Measurements from ENCODE around the gene ADAT2. TPM values are rescaled to one million over a fixed set of nuclear protein-coding genes. Genes with fewer than 3 reads are reported as not detected.

The ADAT2 gene
- total RNA-seq, 1 donor from 2014 or later, result 8.1 TPM

- peak overlapping the region; percentile 99 for H3K4me3 Mint-ChIP-seq (ENCODE audit: unreplicated experiment)
- H3K27ac Mint-ChIP-seq (ENCODE audit: unreplicated experiment), result peak overlapping the region; percentile 88
- Histone ChIP-seq H3K4me2 (ENCODE audit: low read length) (peak overlapping the region; percentile 89), H3K36me3 (ENCODE audit: insufficient read depth, low read length) (no peaks in the 10 kb centered on the region), H3K27me3 (ENCODE audit: insufficient read depth, low read length) (no peaks in the 10 kb centered on the region), H4K20me1 (ENCODE audit: insufficient read depth, low read length) (no peaks in the 10 kb centered on the region), H3K4me3 (ENCODE audit: insufficient read depth, low read depth, low read length) (peak overlapping the region; percentile 94), H3K27ac (ENCODE audit: low read depth, low read length) (peak overlapping the region; percentile 86), H3K9me3 (ENCODE audit: insufficient read depth, low read depth, low read length) (no peaks in the 10 kb centered on the region), H3K9ac (ENCODE audit: low read length) (peak overlapping the region; percentile 96), H3K79me2 (ENCODE audit: insufficient read depth, low read length) (peaks cover 56% of the 10 kb centered on the region), H2AFZ (ENCODE audit: low read depth, low read length) (peak overlapping the region; percentile 91), H3K4me1 (ENCODE audit: insufficient read depth, low read length) (peaks cover 15% of the 10 kb centered on the region)
- no peak for DNase-seq (ENCODE audit: low read depth)
- H3K27me3 Mint-ChIP-seq (ENCODE audit: low read depth, unreplicated experiment), result no peaks in the 10 kb centered on the region
- peaks cover 5% of the 10 kb centered on the region for H3K4me1 Mint-ChIP-seq (ENCODE audit: low read depth, unreplicated experiment)
- H3K36me3 Mint-ChIP-seq (ENCODE audit: low read depth, unreplicated experiment), result no peaks in the 10 kb centered on the region
- no peaks in the 10 kb centered on the region for H3K9me3 Mint-ChIP-seq (ENCODE audit: unreplicated experiment)
- FAIRE-seq, result no peak
- TF ChIP-seq EZH2 (IDR thresholded peaks at IDR 0.05; ENCODE audit: insufficient read depth, low read length), result no peak
- TF ChIP-seq CTCF (IDR thresholded peaks at IDR 0.05; ENCODE audit: insufficient read depth, low read depth, low read length), result no peak
Observed at GRCh38 chr6:143451531-143451930, 1.0 kb upstream of the ADAT2 start.

GRCh38 chr6:143449714-143450452 is 612 bp downstream of the ADAT2 start:
- H3K27me3 Mint-ChIP-seq (ENCODE audit: low read depth, unreplicated experiment), result no peaks in the 10 kb centered on the region
- peak overlapping the region; percentile 99 for H3K4me3 Mint-ChIP-seq (ENCODE audit: unreplicated experiment)
- peak overlapping the region; percentile 89 for H3K4me2 ChIP-seq (ENCODE audit: low read length)
- TF ChIP-seq CTCF (IDR thresholded peaks at IDR 0.05; ENCODE audit: insufficient read depth, low read depth, low read length), result no peak
- no peak for TF ChIP-seq EZH2 (IDR thresholded peaks at IDR 0.05; ENCODE audit: insufficient read depth, low read length)
- H3K36me3 Mint-ChIP-seq (ENCODE audit: low read depth, unreplicated experiment), result no peaks in the 10 kb centered on the region
- H3K4me1 Mint-ChIP-seq (ENCODE audit: low read depth, unreplicated experiment), result peaks cover 4% of the 10 kb centered on the region
- peak overlapping the region; percentile 96 for H3K9ac ChIP-seq (ENCODE audit: low read length)
- H3K27me3 ChIP-seq (ENCODE audit: insufficient read depth, low read length), result no peaks in the 10 kb centered on the region
- no peaks in the 10 kb centered on the region for H4K20me1 ChIP-seq (ENCODE audit: insufficient read depth, low read length)
- H3K27ac ChIP-seq (ENCODE audit: low read depth, low read length), result peak overlapping the region; percentile 86
- peak overlapping the region; percentile 88 for H3K27ac Mint-ChIP-seq (ENCODE audit: unreplicated experiment)
- no peaks in the 10 kb centered on the region for H3K36me3 ChIP-seq (ENCODE audit: insufficient read depth, low read length)
- H2AFZ ChIP-seq (ENCODE audit: low read depth, low read length), result peak overlapping the region; percentile 91
- no peak for FAIRE-seq
- peak; percentile 26 for DNase-seq (ENCODE audit: low read depth)
- peaks cover 57% of the 10 kb centered on the region for H3K79me2 ChIP-seq (ENCODE audit: insufficient read depth, low read length)
- no peaks in the 10 kb centered on the region for H3K9me3 Mint-ChIP-seq (ENCODE audit: unreplicated experiment)
- H3K4me3 ChIP-seq (ENCODE audit: insufficient read depth, low read depth, low read length), result peak overlapping the region; percentile 94
- H3K4me1 ChIP-seq (ENCODE audit: insufficient read depth, low read length), result peaks cover 15% of the 10 kb centered on the region
- H3K9me3 ChIP-seq (ENCODE audit: insufficient read depth, low read depth, low read length), result no peaks in the 10 kb centered on the region

Data from astrocyte (in vitro differentiated cells and primary cell).